ENCODE measurements around the gene RRP15. TPM values are rescaled to one million over a fixed set of nuclear protein-coding genes. Genes with fewer than 3 reads are reported as not detected.

RRP15 gene
- total RNA-seq, 1 donor from 2014 or later = 9.0 TPM

GRCh38 chr1:218272366-218272765 is 12.7 kb upstream of the RRP15 start:
- TF ChIP-seq CTCF (conservative IDR thresholded peaks at IDR 0.05; ENCODE audit: low read depth, low read length) = no peak
- DNase-seq (ENCODE audit: low read depth) = no peak
- H3K4me3 ChIP-seq (ENCODE audit: low read depth, low read length) = no peak overlapping the region

GRCh38 chr1:218273762-218274479 is 11.2 kb upstream of the RRP15 start:
- H3K4me3 ChIP-seq (ENCODE audit: low read depth, low read length) = no peak overlapping the region
- DNase-seq (ENCODE audit: low read depth) = no peak
- no peak for TF ChIP-seq CTCF (conservative IDR thresholded peaks at IDR 0.05; ENCODE audit: low read depth, low read length)

GRCh38 chr1:218274511-218274910 is 10.6 kb upstream of the RRP15 start:
- TF ChIP-seq CTCF (conservative IDR thresholded peaks at IDR 0.05; ENCODE audit: low read depth, low read length) = no peak
- DNase-seq (ENCODE audit: low read depth) = no peak
- H3K4me3 ChIP-seq (ENCODE audit: low read depth, low read length) = no peak overlapping the region

GRCh38 chr1:218275823-218276222 is 9.3 kb upstream of the RRP15 start:
- no peak for TF ChIP-seq CTCF (conservative IDR thresholded peaks at IDR 0.05; ENCODE audit: low read depth, low read length)
- no peak overlapping the region for H3K4me3 ChIP-seq (ENCODE audit: low read depth, low read length)
- no peak for DNase-seq (ENCODE audit: low read depth)

GRCh38 chr1:218281285-218281684 is 3.8 kb upstream of the RRP15 start:
- no peak for DNase-seq (ENCODE audit: low read depth)
- no peak overlapping the region for H3K4me3 ChIP-seq (ENCODE audit: low read depth, low read length)
- TF ChIP-seq CTCF (conservative IDR thresholded peaks at IDR 0.05; ENCODE audit: low read depth, low read length) = peak; percentile 14

GRCh38 chr1:218284377-218284916 is 646 bp upstream of the RRP15 start:
- DNase-seq (ENCODE audit: low read depth) = no peak
- peak overlapping the region; percentile 90 for H3K4me3 ChIP-seq (ENCODE audit: low read depth, low read length)
- no peak for TF ChIP-seq CTCF (conservative IDR thresholded peaks at IDR 0.05; ENCODE audit: low read depth, low read length)

GRCh38 chr1:218292515-218292914 is 7.4 kb downstream of the RRP15 start:
- no peak for DNase-seq (ENCODE audit: low read depth)
- H3K4me3 ChIP-seq (ENCODE audit: low read depth, low read length) = no peak overlapping the region
- no peak for TF ChIP-seq CTCF (conservative IDR thresholded peaks at IDR 0.05; ENCODE audit: low read depth, low read length)

Measured in epithelial cell of proximal tubule (primary cell).